PFSK-1 (cell line): ENCODE measurements around the gene SLC11A1.

Experiments used
- FOXP2 ChIP-seq: optimal IDR thresholded peaks from 2 replicates; pipeline ENCODE3; 2011; ENCODE audit warnings: borderline replicate concordance, control low read depth, inconsistent platforms; ENCODE audit not compliant: insufficient read depth; ENCODE audit errors: extremely low read length, extremely low read depth
- POLR2AphosphoS5 ChIP-seq: IDR thresholded peaks from 2 replicates; pipeline ENCODE4 v1.6.1; 2012; ENCODE audit warnings: low read depth, mild to moderate bottlenecking, control low read depth, low read length, moderate library complexity
- SIN3A ChIP-seq: IDR thresholded peaks from 2 replicates; pipeline ENCODE4 v1.6.1; 2012; ENCODE audit warnings: mild to moderate bottlenecking, low read length, moderate library complexity, borderline replicate concordance; ENCODE audit not compliant: insufficient read depth
- TAF1 ChIP-seq: IDR thresholded peaks from 2 replicates; pipeline ENCODE4 v1.6.1; 2012; ENCODE audit warnings: low read length, control low read depth, borderline replicate concordance; ENCODE audit not compliant: insufficient read depth
- TF ChIP-seq, protein P1 (sequence below), 2 experiments: IDR thresholded peaks; 2 replicates each; pipeline versions ENCODE4 v1.6.1 to v1.8.0; 2011 to 2012; ENCODE audit warnings: low read depth in 2 of 2, low read length in 2 of 2, control low read depth in 1 of 2, inconsistent platforms in 1 of 2, mild to moderate bottlenecking in 1 of 2, moderate library complexity in 1 of 2; ENCODE audit not compliant: insufficient read depth in 1 of 2

Gene SLC11A1

DNA sequence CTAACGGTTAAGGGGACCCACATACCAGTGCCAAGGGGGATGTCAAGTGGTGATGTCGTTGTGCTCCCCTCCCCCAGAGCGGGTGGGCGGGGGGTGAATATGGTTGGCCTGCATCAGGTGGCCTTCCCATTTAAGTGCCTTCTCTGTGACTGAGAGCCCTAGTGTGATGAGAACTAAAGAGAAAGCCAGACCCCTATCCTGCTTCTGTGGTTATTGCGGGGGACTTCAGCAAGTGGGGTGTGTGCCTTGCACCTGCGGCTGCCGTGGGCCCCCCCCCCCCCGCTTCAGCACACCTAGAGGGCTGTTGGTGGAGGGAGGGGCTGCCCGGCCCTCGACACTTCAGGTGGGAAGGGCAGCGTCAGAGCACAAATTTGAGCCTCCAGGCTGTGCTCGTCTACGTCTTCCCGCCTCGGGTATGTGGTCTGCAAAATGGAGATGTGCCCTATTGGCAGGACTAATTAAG is 23.7 kb downstream of the SLC11A1 start:
- no peak for TF ChIP-seq SIN3A
- TF ChIP-seq, protein P1, sequence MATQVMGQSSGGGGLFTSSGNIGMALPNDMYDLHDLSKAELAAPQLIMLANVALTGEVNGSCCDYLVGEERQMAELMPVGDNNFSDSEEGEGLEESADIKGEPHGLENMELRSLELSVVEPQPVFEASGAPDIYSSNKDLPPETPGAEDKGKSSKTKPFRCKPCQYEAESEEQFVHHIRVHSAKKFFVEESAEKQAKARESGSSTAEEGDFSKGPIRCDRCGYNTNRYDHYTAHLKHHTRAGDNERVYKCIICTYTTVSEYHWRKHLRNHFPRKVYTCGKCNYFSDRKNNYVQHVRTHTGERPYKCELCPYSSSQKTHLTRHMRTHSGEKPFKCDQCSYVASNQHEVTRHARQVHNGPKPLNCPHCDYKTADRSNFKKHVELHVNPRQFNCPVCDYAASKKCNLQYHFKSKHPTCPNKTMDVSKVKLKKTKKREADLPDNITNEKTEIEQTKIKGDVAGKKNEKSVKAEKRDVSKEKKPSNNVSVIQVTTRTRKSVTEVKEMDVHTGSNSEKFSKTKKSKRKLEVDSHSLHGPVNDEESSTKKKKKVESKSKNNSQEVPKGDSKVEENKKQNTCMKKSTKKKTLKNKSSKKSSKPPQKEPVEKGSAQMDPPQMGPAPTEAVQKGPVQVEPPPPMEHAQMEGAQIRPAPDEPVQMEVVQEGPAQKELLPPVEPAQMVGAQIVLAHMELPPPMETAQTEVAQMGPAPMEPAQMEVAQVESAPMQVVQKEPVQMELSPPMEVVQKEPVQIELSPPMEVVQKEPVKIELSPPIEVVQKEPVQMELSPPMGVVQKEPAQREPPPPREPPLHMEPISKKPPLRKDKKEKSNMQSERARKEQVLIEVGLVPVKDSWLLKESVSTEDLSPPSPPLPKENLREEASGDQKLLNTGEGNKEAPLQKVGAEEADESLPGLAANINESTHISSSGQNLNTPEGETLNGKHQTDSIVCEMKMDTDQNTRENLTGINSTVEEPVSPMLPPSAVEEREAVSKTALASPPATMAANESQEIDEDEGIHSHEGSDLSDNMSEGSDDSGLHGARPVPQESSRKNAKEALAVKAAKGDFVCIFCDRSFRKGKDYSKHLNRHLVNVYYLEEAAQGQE (IDR thresholded peaks at IDR 0.05; ENCODE audit: insufficient read depth in 1 of 2, low read depth in 2 of 2, low read length in 2 of 2), result no peak
- TF ChIP-seq TAF1, result no peak
- no peak for TF ChIP-seq FOXP2
- no peak for TF ChIP-seq POLR2AphosphoS5

- TF ChIP-seq SIN3A (no peak), POLR2AphosphoS5 (peak; percentile 75), FOXP2 (peak; percentile 36), TAF1 (0 out of 2 replicates have a peak, but pooled peaks have one; percentile 39)
These were observed 24.3 kb downstream of the SLC11A1 start for GRCh38 chr2:218406209-218406948.

DNA sequence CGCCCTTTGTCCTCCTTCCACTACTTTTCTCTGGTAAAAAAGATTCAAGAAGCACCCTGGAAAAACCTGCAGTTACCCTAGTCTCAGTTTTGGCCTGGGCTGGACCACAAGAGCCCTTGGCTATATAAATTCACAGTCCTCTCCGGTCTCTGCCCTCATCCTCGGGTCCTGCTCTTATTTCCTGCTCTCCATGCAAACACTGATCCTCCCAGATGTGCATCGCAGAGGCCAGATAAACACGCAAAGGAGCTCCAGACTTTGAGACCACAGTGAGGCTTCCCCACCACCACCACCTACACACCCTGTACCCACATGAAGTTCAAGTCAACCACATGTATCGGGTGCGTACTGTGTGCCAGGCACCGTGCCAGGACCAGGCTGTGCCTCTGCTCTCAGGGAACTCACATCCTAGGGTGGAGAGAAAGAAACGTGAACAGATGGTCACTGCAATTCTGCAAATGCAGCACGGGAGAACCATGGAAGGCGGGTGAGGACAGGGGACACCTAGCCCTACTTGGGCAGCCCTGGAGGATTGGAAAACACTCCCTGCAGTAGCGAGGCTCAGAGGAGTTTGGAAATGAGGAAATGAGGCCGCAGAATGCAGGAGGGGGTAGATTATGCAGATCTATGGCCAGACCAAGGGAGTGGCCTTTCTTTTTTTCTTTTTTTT is 25.0 kb downstream of the SLC11A1 start:
- TF ChIP-seq SIN3A, result no peak
- TF ChIP-seq, protein P1 (IDR thresholded peaks at IDR 0.05; ENCODE audit: insufficient read depth in 1 of 2, low read depth in 2 of 2, low read length in 2 of 2), result no peak
- TF ChIP-seq TAF1, result no peak
- no peak for TF ChIP-seq POLR2AphosphoS5
- TF ChIP-seq FOXP2, result no peak

DNA sequence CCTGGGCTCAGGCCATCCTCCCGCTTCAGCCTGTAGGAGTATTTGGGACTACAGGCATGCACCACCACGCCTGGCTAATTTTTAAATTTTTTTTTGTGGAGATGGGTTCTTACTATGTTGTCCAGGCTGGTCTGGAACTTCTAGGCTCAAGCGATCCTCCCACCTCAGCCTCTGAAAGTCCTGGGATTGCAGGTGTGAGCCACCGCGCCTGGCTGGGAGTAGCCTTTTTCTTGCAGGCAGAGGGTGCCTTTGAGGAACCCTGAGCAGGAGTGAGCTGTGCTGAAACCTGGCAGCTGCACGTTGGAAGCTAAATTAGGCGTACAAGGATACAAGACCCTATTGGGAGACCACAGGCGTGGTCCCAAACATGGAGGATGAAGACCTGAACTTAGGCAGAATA is 25.6 kb downstream of the SLC11A1 start:
- TF ChIP-seq, protein P1 (IDR thresholded peaks at IDR 0.05; ENCODE audit: insufficient read depth in 1 of 2, low read depth in 2 of 2, low read length in 2 of 2), result no peak
- no peak for TF ChIP-seq FOXP2
- no peak for TF ChIP-seq TAF1

- TF ChIP-seq SIN3A (no peak), TAF1 (no peak), FOXP2 (no peak), POLR2AphosphoS5 (no peak)
- TF ChIP-seq, protein P1 (IDR thresholded peaks at IDR 0.05; ENCODE audit: insufficient read depth in 1 of 2, low read depth in 2 of 2, low read length in 2 of 2), result no peak
These were observed 36.2 kb downstream of the SLC11A1 start for GRCh38 chr2:218418321-218418716.
